ENCODE data around the gene N4BP2. TPM values are rescaled to one million over a fixed set of nuclear protein-coding genes. Genes with fewer than 3 reads are reported as not detected.

N4BP2 gene
- total RNA-seq, 1 donor from 2014 or later, result 14.6 TPM

DNA sequence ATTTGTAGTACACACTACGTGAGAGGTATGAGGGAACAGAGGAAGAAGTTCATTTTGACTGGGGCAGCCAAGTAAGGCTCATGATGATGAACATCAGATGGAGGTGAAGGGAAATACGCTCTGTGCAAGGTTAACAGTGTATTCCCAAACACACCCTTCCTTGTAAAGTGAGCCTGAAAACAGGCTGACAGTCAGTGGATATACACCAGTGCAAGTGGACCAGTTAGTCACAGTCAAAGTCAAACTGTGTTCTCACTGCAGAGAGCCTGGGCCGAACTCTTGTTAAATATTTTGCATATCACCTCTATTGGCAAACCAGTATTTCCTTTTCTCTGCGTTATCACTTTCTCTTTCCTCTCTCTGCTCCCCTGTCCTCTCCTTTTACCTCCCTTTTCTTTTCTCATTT is 116.8 kb downstream of the N4BP2 start:
- no peaks in the 10 kb centered on the region for H3K4me1 ChIP-seq (ENCODE audit: control insufficient read depth in 3 of 3, insufficient read depth in 3 of 3, low read length in 3 of 3)
- no peak overlapping the region for H3K27ac ChIP-seq (ENCODE audit: low read depth, low read length)
- peaks cover 0 to 7% (median 4%) of the 10 kb centered on the region in 3 donors for H3K27me3 ChIP-seq (ENCODE audit: control insufficient read depth in 3 of 3, insufficient read depth in 3 of 3, low read length in 3 of 3)
- H3K36me3 ChIP-seq (ENCODE audit: control insufficient read depth in 3 of 3, insufficient read depth in 3 of 3, low read length in 3 of 3), result no peaks in the 10 kb centered on the region
- H3K4me3 ChIP-seq (ENCODE audit: low read length in 3 of 3), result no peak overlapping the region
- no peak overlapping the region for H3K9ac ChIP-seq (ENCODE audit: low read depth in 1 of 3, low read length in 3 of 3)
- H3K9me3 ChIP-seq (ENCODE audit: control insufficient read depth in 3 of 3, low read length in 3 of 3), result no peaks in the 10 kb centered on the region

DNA sequence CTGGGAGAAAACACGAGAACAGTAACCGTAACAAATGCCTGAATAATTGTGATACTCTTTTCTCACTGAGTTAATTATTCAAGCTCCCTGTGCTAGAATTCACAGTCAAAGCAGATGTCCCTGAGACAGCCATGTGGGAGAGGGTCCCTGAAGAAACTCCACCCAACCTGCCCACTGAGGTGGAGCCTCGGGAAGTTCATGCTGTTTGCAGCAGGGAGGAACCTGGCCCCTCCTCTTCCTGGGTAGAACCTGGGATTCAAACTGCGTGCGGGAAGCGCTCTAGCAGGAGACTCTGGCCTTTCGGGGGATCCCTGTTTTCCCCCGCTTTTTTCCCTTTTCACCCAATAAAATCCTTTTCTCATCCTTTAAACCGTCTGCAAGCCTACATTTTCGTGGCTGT is 120.0 kb downstream of the N4BP2 start:
- no peaks in the 10 kb centered on the region for H3K36me3 ChIP-seq (ENCODE audit: control insufficient read depth in 3 of 3, insufficient read depth in 3 of 3, low read length in 3 of 3)
- H3K4me3 ChIP-seq (ENCODE audit: low read length in 3 of 3), result no peak overlapping the region
- H3K4me1 ChIP-seq (ENCODE audit: control insufficient read depth in 3 of 3, insufficient read depth in 3 of 3, low read length in 3 of 3), result no peaks in the 10 kb centered on the region
- H3K27ac ChIP-seq (ENCODE audit: low read depth, low read length), result no peak overlapping the region
- H3K9ac ChIP-seq (ENCODE audit: low read depth in 1 of 3, low read length in 3 of 3), result no peak overlapping the region
- no peaks in the 10 kb centered on the region for H3K9me3 ChIP-seq (ENCODE audit: control insufficient read depth in 3 of 3, low read length in 3 of 3)
- H3K27me3 ChIP-seq (ENCODE audit: control insufficient read depth in 3 of 3, insufficient read depth in 3 of 3, low read length in 3 of 3), result peaks cover 0 to 8% (median 5%) of the 10 kb centered on the region in 3 donors

DNA sequence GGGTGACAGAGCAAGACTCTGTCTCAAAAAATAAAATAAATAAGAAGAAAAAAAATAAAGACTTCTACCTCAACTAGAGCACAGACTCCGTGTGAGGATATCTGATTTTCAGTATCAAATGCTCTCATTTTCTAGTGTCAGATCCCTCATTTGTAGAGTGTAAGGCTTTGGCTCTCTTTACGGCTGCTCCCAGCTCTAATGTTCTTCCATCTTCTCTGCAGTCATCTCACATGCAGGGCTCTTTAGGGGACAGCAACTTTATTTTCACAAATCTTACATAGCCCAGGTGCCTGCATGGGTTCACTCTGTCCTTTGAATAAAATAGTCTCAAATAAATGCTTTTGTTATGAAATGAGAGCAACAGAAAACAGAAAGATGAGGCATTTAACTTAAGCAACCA is 120.9 kb downstream of the N4BP2 start:
- Histone ChIP-seq H3K9me3 (ENCODE audit: control insufficient read depth in 3 of 3, low read length in 3 of 3) (no peaks in the 10 kb centered on the region), H3K36me3 (ENCODE audit: control insufficient read depth in 3 of 3, insufficient read depth in 3 of 3, low read length in 3 of 3) (no peaks in the 10 kb centered on the region), H3K4me1 (ENCODE audit: control insufficient read depth in 3 of 3, insufficient read depth in 3 of 3, low read length in 3 of 3) (no peaks in the 10 kb centered on the region), H3K9ac (ENCODE audit: low read depth in 1 of 3, low read length in 3 of 3) (no peak overlapping the region), H3K27ac (ENCODE audit: low read depth, low read length) (no peak overlapping the region), H3K4me3 (ENCODE audit: low read length in 3 of 3) (no peak overlapping the region), H3K27me3 (ENCODE audit: control insufficient read depth in 3 of 3, insufficient read depth in 3 of 3, low read length in 3 of 3) (peaks cover 0 to 8% (median 5%) of the 10 kb centered on the region in 3 donors)

DNA sequence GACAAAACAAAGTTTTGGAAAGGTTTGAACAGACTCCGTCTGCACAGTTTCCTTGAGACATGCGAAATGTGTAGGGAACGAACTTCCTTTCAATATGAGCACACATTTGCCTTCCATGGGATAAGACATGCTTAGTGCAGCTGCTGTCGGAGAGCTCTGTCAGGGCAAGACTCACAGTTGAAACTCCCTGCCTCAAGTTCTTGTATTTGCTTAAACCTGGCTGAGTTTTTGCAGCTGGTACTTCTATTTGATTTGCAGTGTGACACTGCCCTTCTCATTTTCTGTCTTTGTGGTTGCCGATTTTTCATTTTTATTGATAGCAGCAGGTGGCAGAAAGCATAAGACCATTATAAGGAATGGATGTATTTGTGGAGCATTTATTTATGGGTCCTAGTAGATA is 122.0 kb downstream of the N4BP2 start:
- Histone ChIP-seq H3K4me3 (ENCODE audit: low read length in 3 of 3) (no peak overlapping the region), H3K9ac (ENCODE audit: low read depth in 1 of 3, low read length in 3 of 3) (no peak overlapping the region), H3K27ac (ENCODE audit: low read depth, low read length) (no peak overlapping the region), H3K9me3 (ENCODE audit: control insufficient read depth in 3 of 3, low read length in 3 of 3) (no peaks in the 10 kb centered on the region), H3K4me1 (ENCODE audit: control insufficient read depth in 3 of 3, insufficient read depth in 3 of 3, low read length in 3 of 3) (no peaks in the 10 kb centered on the region), H3K36me3 (ENCODE audit: control insufficient read depth in 3 of 3, insufficient read depth in 3 of 3, low read length in 3 of 3) (no peaks in the 10 kb centered on the region), H3K27me3 (ENCODE audit: control insufficient read depth in 3 of 3, insufficient read depth in 3 of 3, low read length in 3 of 3) (peaks cover 0 to 8% (median 5%) of the 10 kb centered on the region in 3 donors)

DNA sequence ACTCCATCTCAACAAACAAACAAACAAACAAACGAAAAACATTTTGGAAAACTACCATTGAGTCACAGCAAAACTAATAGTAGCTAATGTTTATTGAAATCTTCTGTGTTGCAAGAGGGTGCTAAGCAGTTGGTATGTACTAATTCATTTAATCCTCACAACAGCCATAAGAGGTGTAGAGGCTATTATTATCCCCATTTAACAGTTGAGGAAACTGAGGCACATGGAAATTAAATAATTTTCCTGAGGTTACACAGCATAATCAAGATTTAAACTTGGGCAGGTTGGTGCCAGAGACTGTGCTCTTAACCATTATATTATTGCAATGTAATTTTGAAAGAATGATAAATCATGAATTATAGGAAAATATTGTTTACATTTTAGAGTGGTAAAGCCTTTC is 122.7 kb downstream of the N4BP2 start:
- Histone ChIP-seq H3K4me1 (ENCODE audit: control insufficient read depth in 3 of 3, insufficient read depth in 3 of 3, low read length in 3 of 3) (no peaks in the 10 kb centered on the region), H3K27ac (ENCODE audit: low read depth, low read length) (no peak overlapping the region), H3K9ac (ENCODE audit: low read depth in 1 of 3, low read length in 3 of 3) (no peak overlapping the region), H3K4me3 (ENCODE audit: low read length in 3 of 3) (no peak overlapping the region), H3K27me3 (ENCODE audit: control insufficient read depth in 3 of 3, insufficient read depth in 3 of 3, low read length in 3 of 3) (peaks cover 0 to 8% (median 5%) of the 10 kb centered on the region in 3 donors), H3K36me3 (ENCODE audit: control insufficient read depth in 3 of 3, insufficient read depth in 3 of 3, low read length in 3 of 3) (no peaks in the 10 kb centered on the region), H3K9me3 (ENCODE audit: control insufficient read depth in 3 of 3, low read length in 3 of 3) (no peaks in the 10 kb centered on the region)

DNA sequence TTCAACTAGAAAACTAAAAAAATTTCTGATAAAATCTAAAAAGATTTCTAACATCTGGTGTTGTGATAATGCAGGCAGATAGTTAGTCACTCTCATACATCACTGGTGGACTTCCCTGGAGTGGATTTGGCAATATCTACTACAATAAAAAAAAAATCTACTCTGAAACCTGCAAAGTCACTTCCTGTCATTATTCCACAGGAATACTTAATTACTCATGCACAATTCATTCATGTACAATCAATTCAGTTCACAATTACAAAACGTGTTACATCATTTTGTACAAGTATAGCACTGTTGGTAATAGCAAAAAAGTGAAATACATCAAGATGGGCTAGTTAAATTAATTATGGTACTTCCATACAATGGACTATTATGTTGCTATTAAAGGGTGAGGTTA is 123.7 kb downstream of the N4BP2 start:
- Histone ChIP-seq H3K36me3 (ENCODE audit: control insufficient read depth in 3 of 3, insufficient read depth in 3 of 3, low read length in 3 of 3) (no peaks in the 10 kb centered on the region), H3K9ac (ENCODE audit: low read depth in 1 of 3, low read length in 3 of 3) (no peak overlapping the region)

DNA sequence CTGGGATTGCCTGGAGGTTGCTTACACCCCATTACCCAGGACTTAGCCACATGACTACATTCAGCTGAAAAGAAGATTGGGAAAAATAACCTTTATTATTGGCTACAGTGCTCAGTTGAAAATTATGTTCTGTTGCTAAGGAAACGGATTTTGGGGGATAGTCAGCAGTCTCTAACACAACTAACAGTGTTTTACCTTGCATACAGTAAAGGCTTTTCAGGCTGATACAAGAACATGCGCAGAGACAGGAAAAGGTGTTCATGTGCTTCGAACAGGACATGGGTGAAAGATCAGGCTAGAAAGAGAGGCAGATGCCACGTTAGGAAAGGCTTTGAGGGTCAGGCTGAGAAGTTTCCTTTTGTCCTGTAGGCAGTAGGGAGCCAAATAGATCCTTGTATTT is 125.4 kb downstream of the N4BP2 start:
- Histone ChIP-seq H3K4me1 (ENCODE audit: control insufficient read depth in 3 of 3, insufficient read depth in 3 of 3, low read length in 3 of 3) (no peaks in the 10 kb centered on the region), H3K9me3 (ENCODE audit: control insufficient read depth in 3 of 3, low read length in 3 of 3) (no peaks in the 10 kb centered on the region), H3K9ac (ENCODE audit: low read depth in 1 of 3, low read length in 3 of 3) (no peak overlapping the region), H3K4me3 (ENCODE audit: low read length in 3 of 3) (no peak overlapping the region), H3K27ac (ENCODE audit: low read depth, low read length) (no peak overlapping the region), H3K27me3 (ENCODE audit: control insufficient read depth in 3 of 3, insufficient read depth in 3 of 3, low read length in 3 of 3) (peaks cover 0 to 3% (median 3%) of the 10 kb centered on the region in 3 donors), H3K36me3 (ENCODE audit: control insufficient read depth in 3 of 3, insufficient read depth in 3 of 3, low read length in 3 of 3) (no peaks in the 10 kb centered on the region)

More for the DNA sequence above, 123.7 kb downstream of the N4BP2 start:
- Histone ChIP-seq H3K4me3 (ENCODE audit: low read length in 3 of 3) (no peak overlapping the region), H3K27me3 (ENCODE audit: control insufficient read depth in 3 of 3, insufficient read depth in 3 of 3, low read length in 3 of 3) (peaks cover 0 to 8% (median 5%) of the 10 kb centered on the region in 3 donors), H3K9me3 (ENCODE audit: control insufficient read depth in 3 of 3, low read length in 3 of 3) (no peaks in the 10 kb centered on the region), H3K27ac (ENCODE audit: low read depth, low read length) (no peak overlapping the region), H3K4me1 (ENCODE audit: control insufficient read depth in 3 of 3, insufficient read depth in 3 of 3, low read length in 3 of 3) (no peaks in the 10 kb centered on the region)

DNA sequence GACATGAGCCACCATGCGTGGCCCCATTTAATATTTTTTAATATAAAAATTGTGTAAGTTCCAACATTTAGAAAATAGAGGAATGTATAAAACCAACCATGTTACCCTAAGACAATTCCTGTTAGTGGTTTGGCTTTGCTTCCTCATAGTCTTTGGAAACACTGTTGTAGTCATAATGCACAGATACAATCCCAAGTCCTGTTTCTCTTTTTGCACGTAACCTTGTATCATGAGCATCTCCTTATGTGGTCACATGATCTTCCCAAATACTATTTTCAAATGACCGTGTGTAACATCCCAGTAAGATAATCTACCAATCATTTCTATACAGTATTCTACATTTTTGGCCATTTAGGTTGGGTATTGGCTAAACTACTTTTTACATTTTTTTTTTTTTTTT is 126.3 kb downstream of the N4BP2 start:
- Histone ChIP-seq H3K9ac (ENCODE audit: low read depth in 1 of 3, low read length in 3 of 3) (no peak overlapping the region), H3K27ac (ENCODE audit: low read depth, low read length) (no peak overlapping the region), H3K4me3 (ENCODE audit: low read length in 3 of 3) (no peak overlapping the region), H3K36me3 (ENCODE audit: control insufficient read depth in 3 of 3, insufficient read depth in 3 of 3, low read length in 3 of 3) (no peaks in the 10 kb centered on the region), H3K9me3 (ENCODE audit: control insufficient read depth in 3 of 3, low read length in 3 of 3) (no peaks in the 10 kb centered on the region), H3K4me1 (ENCODE audit: control insufficient read depth in 3 of 3, insufficient read depth in 3 of 3, low read length in 3 of 3) (no peaks in the 10 kb centered on the region), H3K27me3 (ENCODE audit: control insufficient read depth in 3 of 3, insufficient read depth in 3 of 3, low read length in 3 of 3) (peaks cover 0 to 3% (median 3%) of the 10 kb centered on the region in 3 donors)

DNA sequence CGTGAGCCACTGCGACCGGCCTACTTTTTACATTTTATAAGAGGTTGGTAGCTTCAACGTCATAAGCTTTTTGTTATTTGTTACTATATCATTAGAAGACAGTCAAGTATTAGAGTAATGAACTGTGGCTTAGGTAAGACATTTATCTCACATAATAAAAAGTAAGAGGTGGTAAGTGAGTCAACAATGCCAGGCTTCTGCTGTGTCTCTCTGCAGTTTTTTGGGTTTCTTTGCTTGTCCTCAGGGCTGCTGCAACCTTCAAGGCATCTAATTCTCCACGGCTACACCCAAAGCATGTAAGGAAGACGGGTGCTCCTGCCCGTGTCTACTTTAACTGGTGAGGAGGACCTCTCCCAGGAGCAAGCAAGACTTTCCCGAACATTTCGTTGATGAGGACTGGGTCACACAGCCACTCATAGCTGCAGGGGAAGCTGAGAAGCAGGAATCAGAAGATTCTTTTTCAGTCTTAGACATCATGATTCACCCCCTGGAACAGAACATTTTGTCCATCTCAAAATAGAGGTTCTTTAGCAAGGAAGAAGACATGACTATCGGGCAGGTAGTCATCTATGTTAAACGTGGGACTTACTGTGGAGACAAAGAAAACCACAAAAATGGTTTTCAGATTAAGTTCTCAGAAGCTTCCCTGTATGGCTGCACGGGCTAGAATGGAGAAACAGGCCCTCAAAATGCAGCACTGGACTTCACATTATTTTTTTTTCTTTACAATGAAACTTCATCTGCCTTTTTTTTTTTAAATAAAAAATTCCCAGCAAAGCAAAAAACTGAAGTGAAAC is 127.2 kb downstream of the N4BP2 start:
- H3K9ac ChIP-seq (ENCODE audit: low read depth in 1 of 3, low read length in 3 of 3), result no peak overlapping the region
- H3K4me3 ChIP-seq (ENCODE audit: low read length in 3 of 3), result no peak overlapping the region
- no peak overlapping the region for H3K27ac ChIP-seq (ENCODE audit: low read depth, low read length)
- H3K36me3 ChIP-seq (ENCODE audit: control insufficient read depth in 3 of 3, insufficient read depth in 3 of 3, low read length in 3 of 3), result no peaks in the 10 kb centered on the region
- no peaks in the 10 kb centered on the region for H3K4me1 ChIP-seq (ENCODE audit: control insufficient read depth in 3 of 3, insufficient read depth in 3 of 3, low read length in 3 of 3)
- no peaks in the 10 kb centered on the region for H3K27me3 ChIP-seq (ENCODE audit: control insufficient read depth in 3 of 3, insufficient read depth in 3 of 3, low read length in 3 of 3)
- H3K9me3 ChIP-seq (ENCODE audit: control insufficient read depth in 3 of 3, low read length in 3 of 3), result no peaks in the 10 kb centered on the region

DNA sequence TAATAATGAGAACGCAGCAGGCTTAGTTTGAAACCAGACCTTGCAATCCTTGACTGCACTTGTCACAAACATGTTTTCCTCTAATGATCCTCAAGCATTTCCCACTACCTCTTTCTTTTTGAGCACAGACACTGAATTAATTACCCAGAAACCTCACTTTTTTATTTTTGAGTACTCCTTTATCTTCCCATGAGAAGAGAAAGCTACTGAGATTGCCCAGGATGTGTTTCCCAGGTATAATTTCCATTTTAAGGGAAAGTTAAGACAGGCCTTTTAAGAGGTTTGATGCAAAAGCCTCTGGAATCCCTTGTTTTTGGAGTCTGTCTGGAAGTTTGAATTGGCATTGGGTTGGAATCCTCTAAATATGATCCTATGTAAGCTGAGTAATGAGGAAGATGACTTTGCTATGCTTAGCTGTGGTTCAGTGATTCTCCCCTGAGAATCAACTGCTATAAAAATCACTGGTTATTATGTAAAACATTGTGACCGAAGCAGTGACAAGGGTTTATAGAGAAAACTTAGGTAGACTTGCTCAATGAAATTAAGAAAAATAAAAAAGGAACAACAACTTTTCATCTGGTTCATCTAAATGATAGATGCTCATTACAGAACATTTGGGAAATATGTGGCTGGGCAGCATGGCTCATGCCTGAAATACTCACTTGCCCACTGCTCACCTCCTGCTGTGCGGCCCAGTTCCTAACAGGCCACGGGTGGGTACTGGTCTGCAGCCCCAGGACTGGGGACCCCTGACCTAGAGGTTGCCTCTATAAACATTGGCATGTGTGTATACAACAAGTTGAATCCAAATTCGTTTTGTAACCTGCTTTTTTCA is 129.4 kb downstream of the N4BP2 start:
- Histone ChIP-seq H3K4me1 (ENCODE audit: control insufficient read depth in 3 of 3, insufficient read depth in 3 of 3, low read length in 3 of 3) (no peaks in the 10 kb centered on the region), H3K27ac (ENCODE audit: low read depth, low read length) (no peak overlapping the region), H3K4me3 (ENCODE audit: low read length in 3 of 3) (no peak overlapping the region), H3K36me3 (ENCODE audit: control insufficient read depth in 3 of 3, insufficient read depth in 3 of 3, low read length in 3 of 3) (no peaks in the 10 kb centered on the region), H3K9me3 (ENCODE audit: control insufficient read depth in 3 of 3, low read length in 3 of 3) (no peaks in the 10 kb centered on the region), H3K9ac (ENCODE audit: low read depth in 1 of 3, low read length in 3 of 3) (no peak overlapping the region), H3K27me3 (ENCODE audit: control insufficient read depth in 3 of 3, insufficient read depth in 3 of 3, low read length in 3 of 3) (no peaks in the 10 kb centered on the region)
